Neural progenitor cell (in vitro differentiated cells): ENCODE data around the gene TMBIM1.

ENCODE experiments used
- CTCF ChIP-seq: fragments of 200-600 bp; sonication (generic); IDR thresholded peaks from 2 replicates; pipeline ENCODE4 v1.5.1; 2017; ENCODE audit warnings: antibody characterized with exemption, mild to moderate bottlenecking
- EZH2 ChIP-seq: fragments of 200-600 bp; sonication (generic); IDR thresholded peaks from 2 replicates; pipeline ENCODE4 v1.6.1; 2017; ENCODE audit warnings: antibody characterized with exemption, mild to moderate bottlenecking, moderate library complexity

- TF ChIP-seq CTCF, result no peak
- no peak for TF ChIP-seq EZH2
These were observed 14.4 kb downstream of the TMBIM1 start for GRCh38 chr2:218277921-218278320.
